Mucosa of descending colon (tissue), 3 donors: ENCODE results near the gene CD46. TPM values are rescaled to one million over a fixed set of nuclear protein-coding genes. Genes with fewer than 3 reads are reported as not detected.

Experiments
- ATAC-seq: fragments of 200-7000 bp; cut with Tn5 transposase; one replicate; pipeline ENCODE4 v1.9.1; 2020; ENCODE audit warnings: mild to moderate bottlenecking, moderate library complexity
- DNase-seq, 3 donors: peaks; one replicate each; pipeline ENCODE4 v3.0.0-alpha.2; 2020
- H3K36me3 ChIP-seq: fragments of 200-600 bp; one replicate; pipeline ENCODE4 v1.8.0; 2021; ENCODE audit warnings: low read depth, mild to moderate bottlenecking
- H3K4me1 ChIP-seq: fragments of 200-600 bp; one replicate; pipeline ENCODE4 v1.8.0; 2021; ENCODE audit warnings: low read depth, mild to moderate bottlenecking
- H3K4me3 ChIP-seq: fragments of 200-600 bp; one replicate; pipeline ENCODE4 v1.8.0; 2021; ENCODE audit warnings: mild to moderate bottlenecking
- H3K9me3 ChIP-seq: fragments of 200-600 bp; one replicate; pipeline ENCODE4 v1.8.0; 2021; ENCODE audit warnings: mild to moderate bottlenecking
- CTCF ChIP-seq: fragments of 200-600 bp; IDR thresholded peaks from one replicate; pipeline ENCODE4 v1.8.0; 2022; ENCODE audit warnings: antibody characterized with exemption, mild to moderate bottlenecking
- intact Hi-C, 2 donors: fragments of 100-400 bp; cut with DNase I in 1 of 2; cut with micrococcal nuclease in 1 of 2; formaldehyde crosslinking; loops; one replicate each; pipeline versions ENCODE4 v1.11.0 to v1.11.1; 2022; cut with DNase I, micrococcal nuclease
- total RNA-seq, 3 donors: library from RNA; stranded (reverse); fragmentation: NEBNext Ultra II Directional in 2 of 3; extraction: Animal tissue kit (Norgen Biotek cat#: 25700) in 2 of 3; gene quantifications; one replicate each; pipeline versions ENCODE4 v1.2.1 to v1.2.4, GENCODE V29; 2021 to 2023
- donor health status: DM: no; HTN: no; CAD: no; lungs with moderate emphysema.
- donor health status: DM: no; HTN: no; CAD: no.
- donor health status: DM: no; HTN: yes; CAD: no.

Gene CD46
- total RNA-seq, 3 donors from 2014 or later = 170 to 260 (median 202) TPM

DNA sequence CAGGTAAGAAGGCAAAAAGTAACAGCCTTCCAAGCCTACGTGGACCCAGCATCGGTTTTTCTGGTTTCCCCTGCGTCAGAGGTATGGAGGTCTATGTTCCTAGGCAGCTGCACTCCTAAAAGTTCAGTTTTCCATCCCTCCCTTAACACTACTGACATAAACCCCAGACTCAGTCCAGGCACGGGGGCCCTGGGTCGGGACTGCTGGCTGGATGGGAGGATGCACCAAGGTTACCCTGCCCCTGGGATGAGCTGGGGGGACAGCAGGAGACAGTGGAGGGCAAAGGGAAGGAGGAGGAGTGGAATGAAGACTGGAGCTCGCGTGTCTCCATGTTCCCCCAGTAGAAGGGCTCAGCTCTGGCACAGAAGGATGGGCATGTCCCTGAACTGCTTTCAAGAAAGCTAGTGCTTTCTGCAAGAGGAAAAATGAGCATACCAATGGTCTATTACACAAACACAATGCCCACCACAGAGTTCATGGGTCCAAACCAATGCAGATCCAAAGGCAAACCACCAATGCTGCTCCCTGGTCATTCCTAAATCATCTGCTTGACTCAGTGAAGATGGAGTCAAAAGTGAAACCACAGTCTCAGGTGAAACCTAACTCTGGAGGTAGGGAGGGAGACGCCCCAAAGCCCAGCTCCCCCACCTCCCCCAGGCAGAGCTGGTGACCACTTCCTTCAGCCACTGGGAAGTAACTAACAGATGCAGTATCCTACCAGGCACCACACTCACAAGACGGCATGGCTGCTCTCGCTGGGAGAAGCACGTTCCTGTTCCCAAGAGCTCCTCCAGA, 54.9 kb downstream of the CD46 start:
- Histone ChIP-seq H3K9me3 (no peaks in the 10 kb centered on the region), H3K4me3 (peak overlapping the region; percentile 3), H3K36me3 (no peaks in the 10 kb centered on the region), H3K4me1 (peaks cover 51% of the 10 kb centered on the region)
- no peak for TF ChIP-seq CTCF
- DNase-seq = no peak
- ATAC-seq = peak; percentile 27
- intact Hi-C loops = no loop called here

GRCh38 chr1:207807326-207807689, 55.5 kb downstream of the CD46 start:
- Histone ChIP-seq H3K4me1 (peaks cover 51% of the 10 kb centered on the region), H3K9me3 (no peaks in the 10 kb centered on the region), H3K36me3 (no peaks in the 10 kb centered on the region), H3K4me3 (peak overlapping the region; percentile 3)
- no peak for TF ChIP-seq CTCF
- intact Hi-C loops = no loop called here
- ATAC-seq (peak; percentile 85), DNase-seq (peak; percentile 76 to 80 (median 76))

GRCh38 chr1:207807690-207808321, 56.0 kb downstream of the CD46 start:
- Histone ChIP-seq H3K36me3 (no peaks in the 10 kb centered on the region), H3K4me3 (no peak overlapping the region), H3K9me3 (no peaks in the 10 kb centered on the region), H3K4me1 (peaks cover 51% of the 10 kb centered on the region)
- peak; percentile 87 for ATAC-seq
- DNase-seq = peak; percentile 81 to 88 (median 83)
- TF ChIP-seq CTCF = no peak
- intact Hi-C loops = no loop called here

GRCh38 chr1:207808322-207808705, 56.5 kb downstream of the CD46 start:
- intact Hi-C loops = no loop called here
- Histone ChIP-seq H3K36me3 (no peaks in the 10 kb centered on the region), H3K9me3 (no peaks in the 10 kb centered on the region), H3K4me1 (peaks cover 51% of the 10 kb centered on the region), H3K4me3 (no peak overlapping the region)
- TF ChIP-seq CTCF = no peak
- ATAC-seq (peak; percentile 10), DNase-seq (no peak)

DNA sequence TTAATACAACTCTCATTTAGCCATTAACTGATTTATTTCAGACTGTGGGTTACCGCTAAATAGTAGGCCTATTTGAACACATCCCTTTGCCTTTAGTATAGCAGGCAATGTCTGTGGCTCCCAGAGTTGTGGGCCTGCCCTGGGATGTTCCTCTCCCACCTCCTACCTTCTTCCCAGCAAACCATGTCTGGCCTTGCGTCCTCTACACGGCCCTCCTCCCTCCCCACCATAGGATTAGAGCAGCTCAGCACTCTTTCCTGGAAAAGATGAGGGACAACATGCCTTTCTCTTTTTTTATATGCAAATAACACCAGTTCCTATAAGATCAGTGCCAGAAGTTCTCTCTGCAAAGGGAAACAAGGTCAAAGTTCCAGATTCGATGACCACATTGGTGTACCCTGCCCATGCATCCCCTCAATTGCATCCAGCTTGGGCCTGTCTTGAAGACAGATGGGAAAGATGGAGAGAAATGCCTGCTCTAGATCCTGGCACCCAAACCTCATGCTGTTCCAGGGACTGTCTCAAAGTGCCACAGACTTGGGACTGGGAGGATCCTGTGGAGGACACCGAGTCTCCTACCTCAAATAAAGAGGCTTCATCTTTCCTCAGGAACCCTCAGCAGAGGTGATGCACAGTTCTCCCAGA, 57.2 kb downstream of the CD46 start:
- Histone ChIP-seq H3K4me3 (no peak overlapping the region), H3K36me3 (no peaks in the 10 kb centered on the region), H3K4me1 (peaks cover 51% of the 10 kb centered on the region), H3K9me3 (no peaks in the 10 kb centered on the region)
- intact Hi-C loops = no loop called here
- ATAC-seq (no peak), DNase-seq (no peak)
- no peak for TF ChIP-seq CTCF
